Measurements from ENCODE around the gene MBD3L2B.

The MBD3L2B gene

GRCh38 chr19:7010722-7011593 lies 10.3 kb downstream of the MBD3L2B start:
- no peak for DNase-seq

- no peak for DNase-seq
These were observed 13.4 kb downstream of the MBD3L2B start for GRCh38 chr19:7007859-7008258.

GRCh38 chr19:7006135-7006704 lies 15.0 kb downstream of the MBD3L2B start:
- DNase-seq, result no peak

- DNase-seq, result no peak
These were observed 16.8 kb downstream of the MBD3L2B start for GRCh38 chr19:7004313-7004931.

GRCh38 chr19:7000816-7001215 lies 20.4 kb downstream of the MBD3L2B start:
- no peak for DNase-seq

GRCh38 chr19:7000333-7000732 lies 20.9 kb downstream of the MBD3L2B start:
- DNase-seq, result no peak

GRCh38 chr19:6999933-7000332 lies 21.3 kb downstream of the MBD3L2B start:
- DNase-seq, result no peak

- no peak for DNase-seq
These were observed 23.4 kb downstream of the MBD3L2B start for GRCh38 chr19:6997679-6998445.

GRCh38 chr19:6996810-6997209 lies 24.4 kb downstream of the MBD3L2B start:
- no peak for DNase-seq

GRCh38 chr19:6995054-6995453 lies 26.2 kb downstream of the MBD3L2B start:
- no peak for DNase-seq

- no peak for DNase-seq
These were observed 33.0 kb downstream of the MBD3L2B start for GRCh38 chr19:6988257-6988656.

- DNase-seq, result no peak
These were observed 33.4 kb downstream of the MBD3L2B start for GRCh38 chr19:6987850-6988249.

GRCh38 chr19:6983448-6983847 lies 37.8 kb downstream of the MBD3L2B start:
- DNase-seq, result no peak

- no peak for DNase-seq
These were observed 41.8 kb downstream of the MBD3L2B start for GRCh38 chr19:6979399-6979798.

GRCh38 chr19:6976197-6976596 lies 45.0 kb downstream of the MBD3L2B start:
- DNase-seq, result no peak

GRCh38 chr19:6971366-6971765 lies 49.9 kb downstream of the MBD3L2B start:
- no peak for DNase-seq

- DNase-seq, result no peak
These were observed 50.8 kb downstream of the MBD3L2B start for GRCh38 chr19:6970443-6970842.

- no peak for DNase-seq
These were observed 51.2 kb downstream of the MBD3L2B start for GRCh38 chr19:6970021-6970420.

GRCh38 chr19:6969490-6969889 lies 51.7 kb downstream of the MBD3L2B start:
- no peak for DNase-seq

All from cortex of kidney (tissue), 1 donor.